NCI-H510A treated with DMSO at 0.1 percent for 48 hours (cell line): ENCODE measurements around the gene KLHL33.

Experiments used
- DNase-seq: peaks from one replicate; lab custom pipeline; 2025; lab: John Stamatoyannopoulos, UW

The KLHL33 gene, protein sequence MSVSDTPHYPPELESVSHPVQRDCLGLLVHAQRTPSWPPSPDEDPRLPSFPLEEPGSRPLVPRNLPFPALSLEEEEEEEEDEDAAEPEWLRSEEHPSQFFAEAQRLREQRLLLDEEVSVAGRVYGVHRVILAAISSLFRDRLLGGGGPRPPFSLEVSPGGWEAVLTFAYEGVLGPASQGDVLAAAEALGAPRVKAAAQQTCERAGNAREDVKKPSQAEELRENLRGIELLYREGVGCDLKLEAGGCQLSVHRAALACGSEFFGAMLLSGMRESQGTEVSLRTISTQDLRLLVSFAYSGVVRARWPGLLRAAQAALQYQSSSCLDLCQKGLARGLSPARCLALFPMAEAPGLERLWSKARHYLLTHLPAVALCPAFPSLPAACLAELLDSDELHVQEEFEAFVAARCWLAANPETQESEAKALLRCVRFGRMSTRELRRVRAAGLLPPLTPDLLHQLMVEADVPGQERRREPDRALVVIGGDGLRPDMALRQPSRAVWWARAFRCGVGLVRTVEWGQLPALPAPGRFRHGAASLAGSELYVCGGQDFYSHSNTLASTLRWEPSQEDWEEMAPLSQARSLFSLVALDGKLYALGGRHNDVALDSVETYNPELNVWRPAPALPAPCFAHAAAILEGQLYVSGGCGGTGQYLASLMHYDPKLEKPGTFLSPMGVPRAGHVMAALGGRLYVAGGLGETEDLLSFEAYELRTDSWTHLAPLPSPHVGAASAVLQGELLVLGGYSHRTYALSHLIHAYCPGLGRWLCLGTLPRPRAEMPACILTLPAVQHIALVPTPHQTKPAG

DNA sequence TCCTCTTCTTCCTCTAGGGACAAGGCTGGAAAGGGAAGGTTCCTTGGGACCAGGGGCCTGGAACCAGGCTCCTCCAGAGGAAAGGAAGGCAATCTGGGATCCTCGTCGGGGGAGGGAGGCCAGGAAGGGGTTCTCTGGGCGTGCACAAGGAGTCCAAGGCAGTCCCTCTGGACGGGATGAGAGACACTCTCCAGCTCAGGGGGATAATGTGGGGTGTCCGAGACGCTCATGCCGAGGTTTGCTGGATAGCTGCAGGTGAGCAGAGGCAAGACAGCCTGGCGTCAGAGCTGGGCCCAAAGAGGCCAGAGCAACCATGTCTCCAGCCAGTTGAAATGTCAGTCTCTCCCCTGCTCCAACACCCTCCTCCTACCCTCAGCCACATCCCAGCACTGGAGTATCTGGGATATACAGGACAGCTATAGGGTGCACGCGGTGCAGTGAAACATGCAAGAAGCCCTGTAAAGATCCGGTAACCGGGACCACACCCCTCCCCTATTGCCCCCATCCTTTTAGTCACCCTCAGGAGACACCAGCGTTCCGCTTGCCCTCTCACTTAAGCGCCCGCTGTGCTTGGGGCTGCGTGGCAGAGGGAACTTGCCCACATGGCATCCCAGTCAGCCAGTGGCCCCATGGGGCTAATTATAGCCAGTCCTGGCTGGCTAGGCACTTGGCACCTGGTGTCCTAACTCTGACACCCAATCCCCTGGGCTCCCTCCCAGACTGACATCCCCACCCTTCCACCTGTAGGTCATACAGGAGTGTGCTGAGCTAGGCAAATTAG is at the start of gene KLHL33:
TSS of gene KLHL33 (minus strand) at position 585 of the 781 bp plus-strand sequence. CDS start at position 230, 355 bp downstream.
- no peak for DNase-seq

DNA sequence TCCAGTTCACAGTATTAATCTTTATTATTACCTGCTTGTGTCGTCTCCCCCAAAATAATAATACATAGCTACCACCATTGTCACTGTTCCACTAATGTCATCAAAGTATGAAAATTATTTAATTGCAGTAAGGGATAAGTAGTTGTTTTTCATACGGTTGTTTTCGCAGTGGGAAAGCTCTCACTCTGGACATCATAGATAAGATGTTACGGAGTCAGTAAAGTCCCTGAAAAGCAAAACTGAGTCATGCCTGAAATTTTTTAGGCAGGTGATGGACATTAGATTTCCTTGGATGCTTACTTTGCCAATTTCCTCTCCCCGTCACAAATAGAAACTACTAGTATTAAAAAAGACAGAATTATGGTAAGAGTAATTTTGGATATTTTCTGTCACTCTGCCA is 46.4 kb upstream of the KLHL33 start:
- DNase-seq = no peak

DNA sequence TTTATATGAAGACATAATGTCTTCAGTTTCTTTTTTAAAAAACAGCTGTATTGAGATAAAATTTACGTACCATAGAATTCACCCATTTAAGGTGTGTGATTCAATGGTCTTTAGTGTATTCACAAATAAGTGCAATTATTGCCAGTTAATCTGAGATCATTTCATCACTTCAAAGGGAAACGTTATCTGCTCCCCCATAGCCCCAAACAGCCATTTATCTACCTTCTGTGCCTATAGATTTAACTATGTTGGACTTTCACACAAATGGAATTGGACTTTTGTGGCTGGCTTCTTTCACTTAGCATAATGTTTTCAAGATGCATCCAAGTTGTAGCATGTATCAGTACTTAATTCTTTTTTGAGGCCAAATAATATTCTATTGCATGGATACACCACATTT is 42.9 kb upstream of the KLHL33 start:
- no peak for DNase-seq

DNA sequence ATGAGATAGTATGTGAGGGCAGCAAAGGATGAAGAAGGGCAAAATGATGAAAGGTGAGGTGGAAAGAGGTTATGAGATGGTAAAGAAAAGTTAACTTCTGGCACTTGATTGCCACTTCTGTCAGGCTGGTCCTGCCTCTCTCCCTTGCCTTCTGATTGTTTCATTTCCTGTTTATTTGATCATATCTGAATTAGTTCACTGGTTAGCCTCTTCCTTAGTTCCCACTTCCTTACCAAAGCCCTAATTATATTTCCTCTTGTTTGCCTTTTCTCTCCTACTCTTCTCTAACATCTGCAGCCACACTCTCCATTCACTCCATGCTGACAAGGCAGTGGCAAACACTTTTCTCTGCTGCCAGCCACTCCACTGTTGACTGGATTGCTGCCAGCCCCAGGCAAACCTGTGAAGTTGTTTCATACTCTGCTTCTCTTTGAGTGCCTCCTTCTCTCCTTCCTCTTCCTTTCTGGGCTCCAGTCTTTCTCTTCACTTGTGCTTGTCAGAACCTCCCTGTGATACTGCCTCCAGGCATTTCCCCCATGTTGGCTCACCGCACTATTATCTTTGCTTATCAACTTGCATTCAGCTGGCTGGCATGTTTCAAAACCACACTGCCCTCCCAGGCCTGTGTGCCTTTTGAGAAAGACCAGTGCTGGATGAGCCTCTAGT is 41.4 kb upstream of the KLHL33 start:
- DNase-seq = peak; percentile 8

DNA sequence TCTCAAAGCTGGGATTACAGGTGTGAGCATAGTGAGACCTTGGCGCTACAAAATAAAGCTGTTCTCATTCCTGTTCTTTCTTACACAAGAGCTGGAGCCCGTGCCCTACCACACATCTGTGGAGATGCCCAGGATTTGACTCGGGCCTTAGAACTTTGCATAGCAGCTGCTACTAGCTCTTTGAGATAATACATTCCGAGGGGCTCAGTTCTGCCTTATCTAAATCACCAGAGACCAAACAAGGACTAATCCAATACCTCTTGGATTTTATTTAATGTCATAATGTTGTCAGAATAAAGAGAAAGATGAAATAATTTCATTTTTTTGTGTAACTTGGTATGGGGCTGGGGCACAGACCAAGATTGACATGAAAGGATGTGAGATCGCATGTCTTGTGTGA is 40.8 kb upstream of the KLHL33 start:
- DNase-seq = no peak

DNA sequence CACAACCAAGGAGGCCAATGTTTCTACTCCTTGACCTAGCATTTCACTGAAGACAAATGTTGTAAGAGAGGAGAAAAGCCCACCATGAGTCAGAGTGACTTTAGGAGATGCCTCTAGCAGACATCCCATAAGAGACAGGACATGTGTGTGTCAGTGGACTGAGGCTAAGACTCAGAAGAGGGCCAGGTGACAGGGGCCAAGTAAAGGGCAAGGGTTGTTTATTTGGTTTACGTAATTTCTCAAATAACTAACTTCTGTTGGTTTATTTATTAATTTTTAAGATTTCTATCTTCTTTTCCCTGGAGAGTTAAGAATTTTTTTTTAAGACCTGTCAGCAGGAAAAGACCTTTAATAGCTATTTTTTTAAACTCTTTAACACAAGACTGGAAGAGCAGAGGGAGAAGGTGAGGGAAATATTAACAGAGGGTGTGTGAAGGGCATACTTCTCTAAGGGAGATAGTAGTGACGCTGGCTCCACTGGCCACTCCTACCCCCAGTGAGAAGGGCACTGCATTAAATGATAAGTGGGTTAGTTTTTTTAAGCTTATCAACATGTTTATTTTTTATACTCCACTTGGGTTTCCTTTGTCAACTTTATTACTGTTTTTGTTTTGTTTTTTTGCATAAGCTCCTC is 36.7 kb upstream of the KLHL33 start:
- no peak for DNase-seq

DNA sequence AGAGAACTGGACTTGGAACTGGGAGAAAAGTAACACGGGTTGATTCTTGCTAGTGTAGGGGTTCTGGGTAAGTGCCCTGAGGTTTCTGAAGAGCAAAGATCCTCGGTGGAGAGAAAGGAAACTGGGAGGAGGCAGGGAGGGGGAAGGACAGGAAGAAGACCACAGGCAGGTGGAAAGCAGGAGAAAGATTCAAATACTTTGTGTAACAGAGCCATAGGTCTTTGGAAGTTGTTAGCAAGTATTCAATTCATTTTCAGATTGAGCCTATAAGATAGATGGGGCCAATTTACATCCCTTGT is 34.6 kb upstream of the KLHL33 start:
- DNase-seq = peak; percentile 57

DNA sequence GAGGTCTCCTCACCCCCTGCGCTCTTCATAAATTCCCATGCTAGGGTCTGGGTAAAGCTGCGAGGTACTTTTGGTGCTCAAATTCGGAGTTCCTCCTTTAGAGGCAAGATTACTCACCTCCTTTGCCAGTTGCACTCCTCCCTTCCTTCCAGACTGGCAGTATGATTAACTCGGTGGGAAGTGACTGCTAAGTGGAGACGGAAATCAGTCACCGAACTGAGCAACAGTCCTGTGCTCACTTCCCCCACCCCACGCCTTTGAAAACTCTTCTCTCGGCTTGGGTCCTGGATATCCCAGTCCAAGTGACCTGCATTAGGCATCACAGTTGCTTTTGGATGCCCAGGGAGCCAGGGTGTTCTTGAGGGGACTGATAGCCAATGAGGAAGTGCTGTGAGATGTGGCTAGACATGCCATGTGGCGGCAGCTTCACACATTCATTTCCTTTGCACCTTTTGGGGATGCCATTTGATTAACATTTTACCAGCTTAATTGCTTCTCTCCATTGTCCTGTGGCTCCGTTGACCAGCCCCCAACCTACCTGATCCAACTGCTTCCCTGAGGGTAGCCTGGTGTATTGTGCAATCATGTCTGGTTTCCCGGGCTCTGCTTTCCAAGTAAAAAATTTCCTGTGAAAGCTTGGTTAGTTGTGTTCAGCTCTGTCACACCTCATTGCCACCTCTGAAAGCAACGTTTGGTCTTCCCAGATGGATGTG is 34.1 kb upstream of the KLHL33 start:
- peak; percentile 65 for DNase-seq

DNA sequence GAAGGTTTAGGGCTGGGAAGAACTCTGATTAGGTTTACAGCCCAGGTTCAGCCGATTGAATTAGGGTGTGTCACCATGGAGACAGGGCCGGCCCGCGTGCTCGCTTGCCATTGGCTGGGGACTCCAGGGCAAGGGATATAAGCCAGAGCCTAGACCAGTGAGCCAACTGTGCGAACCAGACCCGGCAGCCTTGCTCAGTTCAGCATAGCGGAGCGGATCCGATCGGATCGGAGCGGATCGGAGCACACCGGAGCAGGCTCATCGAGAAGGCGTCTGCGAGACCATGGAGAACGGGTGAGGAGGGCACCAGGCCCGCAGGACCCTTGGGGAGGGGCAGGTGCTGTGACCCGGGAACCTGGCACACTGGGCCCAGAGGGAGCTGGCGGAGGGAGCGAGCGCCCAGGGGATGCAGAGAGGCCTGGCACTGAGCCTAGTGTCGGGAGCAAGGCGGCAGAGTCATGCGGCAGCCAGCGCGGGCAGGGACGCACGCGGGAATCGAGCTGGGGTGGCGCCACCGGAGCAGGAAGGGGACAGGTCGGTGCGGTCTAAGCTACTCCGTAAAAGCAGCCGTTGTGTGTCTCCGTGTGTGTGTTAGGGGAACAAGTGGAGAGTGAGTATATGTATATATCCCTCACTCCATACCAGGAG is 33.4 kb upstream of the KLHL33 start, which contains the start of gene PNP:
TSS of gene PNP (plus strand) at position 165 of the 648 bp plus-strand sequence. CDS start at position 284, 119 bp downstream.
- peak; percentile 87 for DNase-seq

DNA sequence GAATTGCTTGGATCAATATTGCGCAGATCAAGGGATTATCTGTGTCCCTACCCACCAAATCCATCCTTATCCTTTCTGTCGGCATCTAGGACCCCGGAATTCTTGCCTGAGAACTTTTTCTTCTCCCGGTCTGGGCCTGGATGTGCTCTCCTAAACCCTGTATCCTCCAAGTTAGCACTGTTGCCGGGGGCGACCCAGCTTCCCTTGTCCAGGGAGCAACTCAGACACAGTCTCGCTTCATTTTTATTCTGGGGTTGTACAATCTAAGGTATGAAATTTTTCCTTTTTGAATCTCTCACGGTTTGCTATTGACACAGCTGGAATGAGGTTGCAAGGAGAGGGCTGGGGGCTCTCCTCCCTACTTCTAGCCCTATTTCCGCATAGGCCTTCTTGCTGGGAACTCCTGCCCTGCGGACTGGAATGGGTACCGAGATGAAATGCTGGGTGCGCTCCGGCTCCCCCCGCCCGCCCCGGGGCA is 32.8 kb upstream of the KLHL33 start:
- DNase-seq = no peak

DNA sequence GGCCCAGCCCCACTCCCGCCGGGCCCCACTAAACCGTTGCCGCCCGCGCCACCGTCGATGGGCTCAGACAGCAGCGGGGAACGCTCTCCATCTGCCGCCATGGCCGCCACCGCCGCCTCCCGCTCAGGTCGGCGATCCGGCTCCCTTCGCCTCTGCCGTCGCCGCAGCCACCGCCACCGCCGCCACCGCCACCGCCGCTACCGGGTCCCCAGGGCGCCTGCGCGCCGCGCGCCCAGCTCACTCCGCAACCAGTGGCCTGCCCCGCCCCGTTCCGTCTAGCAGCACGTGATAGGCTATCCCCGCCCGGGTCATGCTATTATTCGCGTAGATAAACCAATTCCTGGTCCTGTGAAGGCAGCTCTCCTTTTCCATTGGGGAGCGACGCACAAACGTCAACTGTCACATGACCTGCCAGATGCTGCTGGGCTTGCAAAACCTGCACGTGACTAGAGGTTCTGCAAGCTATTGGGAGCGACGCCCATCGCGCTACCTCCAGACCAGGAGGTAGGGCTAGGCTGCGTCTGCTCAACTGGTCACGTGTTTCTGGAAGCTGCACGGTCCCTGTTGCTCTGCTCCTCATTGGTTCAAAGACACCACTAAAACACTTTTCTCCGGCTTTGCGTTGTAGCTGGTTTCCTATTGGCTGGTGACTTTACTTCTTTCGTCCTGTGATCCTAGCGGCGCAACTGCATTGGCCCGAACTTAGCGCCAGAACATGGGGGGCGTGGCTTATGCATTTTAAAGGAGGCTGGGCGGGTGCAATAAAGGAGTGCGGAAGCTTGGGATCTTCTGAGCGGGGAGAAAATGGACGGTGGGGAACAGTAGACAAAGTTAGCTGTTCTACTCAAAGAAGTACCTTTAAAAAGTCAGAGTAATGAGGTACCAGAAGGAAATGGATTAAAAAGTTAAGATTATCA is 25.5 kb upstream of the KLHL33 start, which contains the start of gene PIP4P1:
TSS of gene PIP4P1 (minus strand) at position 210 of the 917 bp plus-strand sequence. CDS start at position 101, 109 bp downstream.
- DNase-seq = peak; percentile 99

DNA sequence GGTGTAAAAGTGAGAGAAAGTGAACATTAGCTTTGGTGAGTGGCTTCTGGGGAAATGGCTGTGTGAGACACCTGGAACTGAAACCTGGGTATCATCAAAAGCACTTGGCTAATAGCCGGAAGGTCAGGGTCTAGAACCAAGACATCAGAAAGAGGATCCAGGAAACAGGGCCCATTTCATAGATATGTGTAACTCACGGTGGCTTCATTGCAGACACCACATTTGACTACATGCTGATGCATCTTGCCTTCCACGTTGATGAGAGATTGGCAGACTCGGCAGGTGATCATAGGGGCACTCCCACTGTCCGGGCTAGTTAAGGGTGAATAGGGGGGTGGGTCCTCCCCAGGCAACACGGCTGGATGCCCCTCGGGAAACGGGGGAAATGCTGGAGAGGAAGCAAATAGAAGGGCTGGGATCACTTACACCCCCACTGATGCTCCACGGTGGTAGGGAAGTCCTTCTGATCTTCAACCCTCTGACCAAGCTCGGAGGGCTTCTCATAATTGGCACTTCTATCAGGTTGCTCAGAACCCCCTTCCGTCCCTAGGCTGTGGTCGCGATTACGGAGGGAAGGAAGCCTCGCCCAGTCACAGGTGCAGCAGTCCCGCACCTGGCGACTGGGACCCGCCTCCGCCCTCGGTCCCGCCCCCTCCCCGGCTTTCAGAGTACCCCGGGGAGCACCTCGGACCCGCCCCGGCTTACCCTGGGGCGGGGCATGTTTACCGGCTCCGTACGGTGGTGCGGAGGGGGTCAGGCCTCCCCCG is 24.7 kb upstream of the KLHL33 start:
- DNase-seq = peak; percentile 39

DNA sequence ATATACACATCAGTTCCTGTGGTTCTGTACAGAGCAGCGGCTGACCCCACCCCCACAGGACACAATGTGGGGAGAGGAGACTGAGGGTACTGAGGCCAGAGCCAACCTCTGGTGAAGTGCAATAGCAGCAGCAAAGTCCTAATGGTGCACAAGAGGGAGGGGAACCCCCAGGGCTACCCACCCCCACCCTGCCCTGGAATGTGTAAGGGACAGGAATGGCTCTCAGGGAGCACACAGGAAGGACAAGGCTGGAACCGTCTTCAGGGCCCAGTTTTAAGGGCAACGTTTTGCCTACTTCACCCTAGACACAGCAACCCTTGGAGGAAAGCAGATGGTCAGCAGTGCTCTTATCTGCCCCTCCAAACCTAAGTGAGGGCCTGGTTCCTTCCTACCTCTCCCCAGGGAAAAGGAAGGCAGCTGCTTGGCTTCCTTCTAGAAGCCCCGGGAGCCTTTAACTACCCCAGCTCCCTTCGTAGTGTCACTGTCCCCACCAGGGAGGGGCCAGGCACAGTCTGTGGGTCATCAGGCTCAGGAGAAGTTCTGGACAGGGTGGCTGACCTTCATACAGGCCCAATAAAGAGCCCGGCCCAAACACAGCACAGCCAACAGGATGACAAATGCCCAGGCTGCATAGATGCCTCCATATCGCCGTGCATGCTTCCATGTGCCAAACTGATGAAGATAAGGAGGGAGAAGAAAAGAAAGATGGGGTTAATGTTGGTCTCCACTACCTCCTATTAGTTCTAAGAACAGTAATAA is 22.2 kb upstream of the KLHL33 start:
- DNase-seq = no peak

DNA sequence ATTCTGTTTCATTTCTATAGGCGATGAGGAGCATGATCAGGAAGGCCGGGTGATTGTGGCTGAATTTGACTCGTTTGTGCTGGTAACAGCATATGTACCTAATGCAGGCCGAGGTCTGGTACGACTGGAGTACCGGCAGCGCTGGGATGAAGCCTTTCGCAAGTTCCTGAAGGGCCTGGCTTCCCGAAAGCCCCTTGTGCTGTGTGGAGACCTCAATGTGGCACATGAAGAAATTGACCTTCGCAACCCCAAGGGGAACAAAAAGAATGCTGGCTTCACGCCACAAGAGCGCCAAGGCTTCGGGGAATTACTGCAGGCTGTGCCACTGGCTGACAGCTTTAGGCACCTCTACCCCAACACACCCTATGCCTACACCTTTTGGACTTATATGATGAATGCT is 21.0 kb upstream of the KLHL33 start:
- DNase-seq = no peak

DNA sequence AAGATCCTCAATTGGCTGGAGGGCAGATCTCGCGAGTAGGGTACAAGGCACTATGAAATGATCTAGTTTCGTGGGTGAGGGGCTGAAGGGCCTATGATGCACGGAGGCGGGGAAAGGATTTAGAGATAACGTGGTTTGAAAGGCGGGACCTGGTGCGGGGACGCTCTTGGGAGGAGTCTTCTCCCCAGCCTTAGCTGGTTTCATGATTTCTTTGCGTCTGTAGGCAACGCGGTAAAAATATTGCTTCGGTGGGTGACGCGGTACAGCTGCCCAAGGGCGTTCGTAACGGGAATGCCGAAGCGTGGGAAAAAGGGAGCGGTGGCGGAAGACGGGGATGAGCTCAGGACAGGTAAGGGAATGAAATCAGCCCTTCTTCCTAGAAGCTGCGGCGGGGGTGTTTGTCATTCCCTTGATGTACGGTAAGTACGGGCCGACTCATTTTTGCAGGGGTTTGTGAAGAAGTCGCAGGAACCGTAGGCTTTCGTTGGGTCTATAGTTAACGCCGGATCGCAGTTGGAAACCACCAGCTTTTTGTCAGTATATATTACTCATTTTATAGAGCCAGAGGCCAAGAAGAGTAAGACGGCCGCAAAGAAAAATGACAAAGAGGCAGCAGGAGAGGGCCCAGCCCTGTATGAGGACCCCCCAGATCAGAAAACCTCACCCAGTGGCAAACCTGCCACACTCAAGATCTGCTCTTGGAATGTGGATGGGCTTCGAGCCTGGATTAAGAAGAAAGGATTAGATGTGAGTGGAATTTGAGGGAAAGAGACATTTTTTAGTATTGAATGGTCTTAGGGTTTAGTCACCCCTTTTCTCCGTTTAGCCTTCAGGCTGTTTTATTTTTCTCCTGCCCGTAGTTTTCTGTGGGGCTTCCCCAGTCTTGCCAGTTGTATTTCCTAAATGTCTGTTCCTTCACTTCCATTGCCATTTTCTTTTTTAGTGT is 19.7 kb upstream of the KLHL33 start:
- peak; percentile 92 for DNase-seq
